Activated CD8-positive, alpha-beta T cell treated with anti-CD3 and anti-CD28 coated beads for 36 hours (primary cell): ENCODE results near the gene SLC35F5. TPM values are rescaled to one million over a fixed set of nuclear protein-coding genes. Genes with fewer than 3 reads are reported as not detected.
A peak's percentile ranks its signal among the peaks of the same experiment; 100 is the strongest.

Source experiments
- ATAC-seq: fragments of 200-7000 bp; cut with Tn5 transposase; one replicate; pipeline ENCODE4 v1.10.0; 2021; ENCODE audit warnings: mild to moderate bottlenecking, moderate library complexity
- CTCF ChIA-PET: fragments of 350-600 bp; sonication (Branson Sonifier 250); formaldehyde crosslinking; loops from one replicate; lab custom pipeline; 2021; ENCODE audit warnings: antibody characterized with exemption; lab: Charles Lee
- POLR2A ChIA-PET: fragments of 350-600 bp; sonication (Branson Sonifier 250); formaldehyde crosslinking; loops from one replicate; lab custom pipeline; 2021; ENCODE audit warnings: antibody characterized with exemption; lab: Charles Lee
- DNase-seq: peaks from one replicate; pipeline ENCODE4 v3.0.0-alpha.2; 2020
- H3K27ac Mint-ChIP-seq: one replicate; pipeline ENCODE4 v1.8.0; 2021; ENCODE audit warnings: mild to moderate bottlenecking, mixed read lengths
- H3K27me3 Mint-ChIP-seq: one replicate; pipeline ENCODE4 v1.8.0; 2021; ENCODE audit warnings: mixed read lengths
- H3K36me3 Mint-ChIP-seq: one replicate; pipeline ENCODE4 v1.8.0; 2021; ENCODE audit warnings: low read depth, mixed read lengths
- H3K4me1 Mint-ChIP-seq: one replicate; pipeline ENCODE4 v1.8.0; 2021; ENCODE audit warnings: low read depth, mixed read lengths
- H3K4me3 Mint-ChIP-seq: one replicate; pipeline ENCODE4 v1.8.0; 2021; ENCODE audit warnings: mild to moderate bottlenecking, moderate library complexity, mixed read lengths
- H3K9me3 Mint-ChIP-seq: one replicate; pipeline ENCODE4 v1.8.0; 2021; ENCODE audit warnings: mixed read lengths
- CTCF ChIP-seq: fragments of 200-600 bp; IDR thresholded peaks from one replicate; pipeline ENCODE4 v1.8.0; 2022; ENCODE audit warnings: antibody characterized with exemption, mild to moderate bottlenecking
- intact Hi-C: fragments of 100-400 bp; cut with micrococcal nuclease; formaldehyde crosslinking; loops from one replicate; pipeline ENCODE4 v1.10.0; 2022
- total RNA-seq, 2 experiments: library from RNA; stranded (reverse); gene quantifications; one replicate each; pipeline ENCODE4 v1.2.3, GENCODE V29; 2021

SLC35F5 gene
- total RNA-seq, 2 experiments from 2014 or later: 17.9 to 18.9 TPM

DNA sequence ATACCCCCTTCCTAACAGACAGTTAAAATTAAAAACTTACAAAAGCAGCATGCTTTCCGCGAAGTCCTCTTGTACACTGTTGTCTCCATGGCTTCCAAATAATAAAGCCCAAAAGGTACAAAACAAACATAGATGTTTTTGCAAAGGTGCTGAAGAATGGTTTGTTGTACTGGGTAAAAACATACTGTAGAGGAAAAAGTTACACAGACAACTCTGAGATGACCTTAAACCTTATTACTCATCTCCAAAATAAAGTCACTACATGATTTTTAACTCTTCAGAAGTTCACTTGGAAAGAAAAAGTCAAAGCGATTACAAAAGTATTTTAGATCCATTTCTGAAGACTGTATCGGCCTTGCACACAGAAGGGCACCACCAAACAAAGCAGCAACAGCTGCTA lies 6.1 kb downstream of the SLC35F5 start:
- POLR2A ChIA-PET: no interaction called here
- Mint-ChIP-seq H3K27me3 (no peaks in the 10 kb centered on the region), H3K4me3 (no peak overlapping the region), H3K27ac (peak overlapping the region; percentile 13), H3K36me3 (peaks cover 34% of the 10 kb centered on the region), H3K9me3 (no peaks in the 10 kb centered on the region), H3K4me1 (peaks cover 30% of the 10 kb centered on the region)
- intact Hi-C loops: no loop called here
- TF ChIP-seq CTCF: no peak
- ATAC-seq (no peak), DNase-seq (no peak)
- CTCF ChIA-PET: no interaction called here

- H3K9me3 Mint-ChIP-seq: no peaks in the 10 kb centered on the region
- ChIA-PET POLR2A (interaction anchor here (1.4 kb wide), 1 partner anchor 15 kb away, joined by 6 read pairs; the partner anchor contains the start of gene SLC35F5), CTCF (interaction anchor here (1.3 kb wide), 1 partner anchor 206 kb away, joined by 3 read pairs; no protein-coding TSS in a partner anchor)
- ATAC-seq (no peak), DNase-seq (no peak)
- H3K4me1 Mint-ChIP-seq: no peaks in the 10 kb centered on the region
- no peak for TF ChIP-seq CTCF
- no peak overlapping the region for H3K4me3 Mint-ChIP-seq
- H3K27me3 Mint-ChIP-seq: no peaks in the 10 kb centered on the region
- peaks cover 23% of the 10 kb centered on the region for H3K36me3 Mint-ChIP-seq
- intact Hi-C loops: no loop called here
- no peak overlapping the region for H3K27ac Mint-ChIP-seq
These were observed 15.4 kb downstream of the SLC35F5 start for GRCh38 chr2:113741091-113741490.

DNA sequence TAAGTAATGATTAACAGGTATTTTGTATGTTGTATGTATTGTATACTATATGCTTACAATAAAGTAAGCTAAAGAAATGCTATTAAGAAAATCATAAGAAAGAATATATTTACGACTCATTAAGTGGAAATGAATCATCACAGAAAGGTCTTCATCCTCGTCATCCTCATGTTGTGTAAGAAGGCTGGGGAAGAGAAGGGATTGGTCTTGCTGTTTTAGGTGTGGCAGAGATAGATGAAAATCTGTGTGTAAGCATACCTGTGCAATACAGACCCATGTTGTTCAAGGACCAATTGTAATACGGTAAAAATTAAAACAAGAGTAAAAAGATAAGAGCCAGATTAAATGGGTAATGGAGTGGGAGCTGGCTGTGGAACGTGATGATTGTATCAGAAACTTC lies 16.6 kb downstream of the SLC35F5 start:
- no peaks in the 10 kb centered on the region for H3K9me3 Mint-ChIP-seq
- H3K4me1 Mint-ChIP-seq: no peaks in the 10 kb centered on the region
- POLR2A ChIA-PET: interaction anchor here (0.6 to 1.4 kb wide), 2 partner anchors 10 to 17 kb away, joined by 3 to 6 read pairs; partner anchors contain the start of gene SLC35F5
- no peak for ATAC-seq
- peaks cover 19% of the 10 kb centered on the region for H3K36me3 Mint-ChIP-seq
- CTCF ChIA-PET: no interaction called here
- DNase-seq: no peak
- no peak for TF ChIP-seq CTCF
- H3K27me3 Mint-ChIP-seq: no peaks in the 10 kb centered on the region
- no peak overlapping the region for H3K4me3 Mint-ChIP-seq
- H3K27ac Mint-ChIP-seq: no peak overlapping the region
- intact Hi-C loops: no loop called here

DNA sequence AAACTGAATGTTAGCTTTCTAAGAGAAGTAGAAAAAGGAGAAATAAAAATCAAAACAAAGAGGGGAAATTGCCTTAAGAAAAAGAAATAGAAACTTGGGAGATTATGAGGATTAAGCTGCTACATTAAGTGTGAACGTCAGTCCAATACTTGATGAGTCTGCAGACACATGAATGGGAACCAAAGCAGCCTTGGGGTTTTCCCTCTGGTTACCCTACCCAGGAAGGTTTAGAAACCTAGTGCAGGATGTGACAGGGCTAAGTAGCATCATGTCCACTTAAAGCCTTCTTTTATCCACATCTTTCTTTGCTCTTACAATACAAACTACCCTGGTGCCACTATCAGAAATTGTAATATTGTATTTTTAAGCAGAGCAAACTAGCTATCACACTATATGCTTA lies 22.3 kb downstream of the SLC35F5 start:
- ChIA-PET CTCF (interaction anchor here (1.2 to 1.4 kb wide), 3 partner anchors 10 to 246 kb away, joined by 3 to 5 read pairs (median 4); no protein-coding TSS in a partner anchor), POLR2A (interaction anchor here (0.6 to 1.0 kb wide), 2 partner anchors 13 to 22 kb away, joined by 3 read pairs; no protein-coding TSS in a partner anchor)
- peaks cover 3% of the 10 kb centered on the region for H3K4me1 Mint-ChIP-seq
- peaks cover 9% of the 10 kb centered on the region for H3K36me3 Mint-ChIP-seq
- peak; percentile 22 for DNase-seq
- no peak overlapping the region for H3K27ac Mint-ChIP-seq
- peak; percentile 60 for ATAC-seq
- H3K27me3 Mint-ChIP-seq: no peaks in the 10 kb centered on the region
- TF ChIP-seq CTCF: no peak
- no peak overlapping the region for H3K4me3 Mint-ChIP-seq
- H3K9me3 Mint-ChIP-seq: no peaks in the 10 kb centered on the region
- intact Hi-C loops: no loop called here

DNA sequence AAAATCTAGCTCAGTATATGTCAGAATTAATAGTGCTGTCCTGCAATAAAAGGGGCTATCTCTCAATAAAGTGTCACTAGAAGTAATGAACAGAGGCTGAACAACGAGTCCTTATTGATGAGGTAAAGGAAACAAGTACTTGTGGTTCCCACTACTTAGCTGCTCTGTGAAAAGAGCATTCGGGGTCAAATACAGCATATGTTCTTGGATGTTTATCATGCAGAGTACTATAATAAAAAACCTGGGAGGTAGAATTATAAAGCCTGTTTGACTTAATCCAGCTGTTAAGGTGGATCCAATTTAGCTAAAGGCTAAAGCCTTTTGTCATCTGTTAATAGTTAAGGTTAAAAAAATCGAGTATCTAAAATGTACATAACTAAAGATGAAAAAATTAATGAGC lies 32.4 kb downstream of the SLC35F5 start:
- DNase-seq (no peak), ATAC-seq (no peak)
- CTCF ChIA-PET: interaction anchor here (1.4 to 1.9 kb wide), 3 partner anchors 10 to 255 kb away, joined by 4 read pairs; no protein-coding TSS in a partner anchor
- POLR2A ChIA-PET: no interaction called here
- H3K4me3 Mint-ChIP-seq: no peak overlapping the region
- H3K4me1 Mint-ChIP-seq: no peaks in the 10 kb centered on the region
- H3K9me3 Mint-ChIP-seq: no peaks in the 10 kb centered on the region
- peaks cover 19% of the 10 kb centered on the region for H3K36me3 Mint-ChIP-seq
- intact Hi-C loops: no loop called here
- H3K27ac Mint-ChIP-seq: no peak overlapping the region
- no peaks in the 10 kb centered on the region for H3K27me3 Mint-ChIP-seq
- TF ChIP-seq CTCF: no peak
